ENCODE results near the gene CCNI. TPM values are rescaled to one million over a fixed set of nuclear protein-coding genes. Genes with fewer than 3 reads are reported as not detected.
"Not testable (repeated sequence)": the region's sequence is repeated elsewhere in the genome, so short reads cannot be mapped to it uniquely, and the experiment has no call there.

The CCNI gene
- polyA plus RNA-seq, 1 of the 3 experiments (the other 2 are of a cell fraction): 56.8 TPM

DNA sequence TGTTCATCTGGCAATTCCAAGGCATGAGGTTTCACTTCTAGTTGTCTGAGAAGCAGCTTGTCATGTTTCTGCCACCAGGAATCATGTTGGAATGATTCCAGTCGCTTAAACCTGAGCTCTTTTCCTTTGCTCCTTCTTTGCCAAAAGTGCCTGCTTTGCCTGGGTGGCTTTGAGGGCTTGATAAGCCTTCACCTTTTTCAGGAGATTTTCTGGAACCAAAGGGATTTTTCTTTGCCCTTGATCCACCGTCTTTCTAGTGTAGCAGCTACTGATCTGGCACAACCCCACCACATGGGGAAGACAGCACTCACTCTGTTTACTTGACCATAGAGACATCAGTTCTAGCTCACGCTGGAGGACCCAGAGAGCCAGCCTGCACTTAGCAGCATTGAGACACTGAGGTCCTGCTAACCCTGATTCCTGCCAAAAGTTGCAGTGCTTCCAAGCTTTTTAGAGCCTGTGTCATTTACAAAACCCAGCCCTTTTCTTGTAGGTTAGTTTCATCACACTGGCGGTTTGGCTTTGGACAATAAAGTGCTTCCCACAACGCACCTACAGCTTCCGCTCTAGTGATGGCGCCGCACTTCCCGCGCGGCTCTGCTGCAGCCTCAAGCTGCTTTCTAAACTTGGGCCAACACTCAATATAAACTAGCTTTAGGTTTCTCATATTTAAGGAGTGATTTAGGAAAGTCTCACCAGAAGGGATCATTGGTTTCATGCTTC, 7.3 kb upstream of the CCNI start:
- no peaks in the 10 kb centered on the region for H3K9me3 ChIP-seq
- H3K79me2 ChIP-seq (ENCODE audit: insufficient read depth): peaks cover under 1% of the 10 kb centered on the region; the same call in 1 of the 2 replicates
- H3F3A ChIP-seq (replicated peaks; ENCODE audit: insufficient read depth): no peaks in the 10 kb centered on the region
- ChIA-PET CTCF (interaction anchor here (1.1 to 5.0 kb wide), 6 partner anchors 13 to 350 kb away, joined by 3 to 40 read pairs (median 3); no protein-coding TSS in a partner anchor), POLR2A (no interaction called here)
- H3K4me3 ChIP-seq (ENCODE audit: low read depth in 2 of 2, low read length in 1 of 2): no peak overlapping the region
- H3K4me1 ChIP-seq (ENCODE audit: control insufficient read depth in 1 of 2, insufficient read depth in 2 of 2, low read depth in 1 of 2, low read length in 1 of 2): no peaks in the 10 kb centered on the region; a peak in 1 of 4 replicates
- no peaks in the 10 kb centered on the region for H3K27me3 ChIP-seq (ENCODE audit: insufficient read depth)
- no peak for DNase-seq
- 96% methylated on average over 11 of the region's 11 CpGs for WGBS (ENCODE audit: low lambda C conversion rate)
- TF ChIP-seq, protein P1, sequence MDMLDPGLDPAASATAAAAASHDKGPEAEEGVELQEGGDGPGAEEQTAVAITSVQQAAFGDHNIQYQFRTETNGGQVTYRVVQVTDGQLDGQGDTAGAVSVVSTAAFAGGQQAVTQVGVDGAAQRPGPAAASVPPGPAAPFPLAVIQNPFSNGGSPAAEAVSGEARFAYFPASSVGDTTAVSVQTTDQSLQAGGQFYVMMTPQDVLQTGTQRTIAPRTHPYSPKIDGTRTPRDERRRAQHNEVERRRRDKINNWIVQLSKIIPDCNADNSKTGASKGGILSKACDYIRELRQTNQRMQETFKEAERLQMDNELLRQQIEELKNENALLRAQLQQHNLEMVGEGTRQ (IDR thresholded peaks at IDR 0.05; ENCODE audit: borderline replicate concordance, low read depth, low read length): no peak
- TF ChIP-seq EP300 (IDR thresholded peaks at IDR 0.05; ENCODE audit: borderline replicate concordance in 1 of 2, low read depth in 1 of 2, low read length in 1 of 2) (no peak), GABPA (IDR thresholded peaks at IDR 0.05; ENCODE audit: low read depth) (no peak), RAD21 (IDR thresholded peaks at IDR 0.05; ENCODE audit: low read length) (no peak), NFIC (IDR thresholded peaks at IDR 0.05; ENCODE audit: borderline replicate concordance) (no peak), SMC3 (IDR thresholded peaks at IDR 0.05; ENCODE audit: low read depth, low read length) (no peak), MXI1 (IDR thresholded peaks at IDR 0.05; ENCODE audit: low read depth, low read length) (no peak), FOXJ3 (CRISPR knock-in tag; IDR thresholded peaks at IDR 0.05) (no peak)
- TF ChIP-seq, protein P2, sequence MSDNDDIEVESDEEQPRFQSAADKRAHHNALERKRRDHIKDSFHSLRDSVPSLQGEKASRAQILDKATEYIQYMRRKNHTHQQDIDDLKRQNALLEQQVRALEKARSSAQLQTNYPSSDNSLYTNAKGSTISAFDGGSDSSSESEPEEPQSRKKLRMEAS (IDR thresholded peaks at IDR 0.05; ENCODE audit: low read depth): no peak
- H3K9me2 ChIP-seq: no peaks in the 10 kb centered on the region
- no peak overlapping the region for H2AFZ ChIP-seq (ENCODE audit: low read depth)
- H4K20me1 ChIP-seq (ENCODE audit: insufficient read depth): no peaks in the 10 kb centered on the region
- no peak overlapping the region for H3K9ac ChIP-seq
- H3K27ac ChIP-seq (ENCODE audit: low read depth in 2 of 2, low read length in 1 of 2): no peak overlapping the region
- no peaks in the 10 kb centered on the region for H3K36me3 ChIP-seq (replicated peaks in 1 of 2; ENCODE audit: control insufficient read depth in 1 of 2, insufficient read depth in 2 of 2, low read length in 1 of 2)
- no peak overlapping the region for H3K4me2 ChIP-seq

DNA sequence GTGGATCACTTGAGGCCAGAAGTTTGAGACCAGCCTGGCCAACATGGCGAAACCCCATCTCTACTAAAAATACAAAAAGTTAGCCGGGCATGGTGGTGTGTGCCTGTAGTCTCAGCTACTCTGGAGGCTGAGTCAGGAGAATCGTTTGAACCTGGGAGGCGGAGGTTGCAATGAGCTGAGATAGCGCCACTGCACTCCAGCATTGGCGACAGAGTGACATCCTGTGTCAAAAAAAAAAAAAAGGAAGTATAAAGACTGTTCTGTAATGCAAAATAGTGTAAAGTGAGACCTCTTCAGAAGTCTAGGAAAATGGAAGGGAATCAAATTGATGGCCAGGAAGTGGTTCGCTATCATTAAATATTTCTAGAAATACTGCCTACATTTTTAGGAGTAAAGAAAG, 5.0 kb upstream of the CCNI start:
- H2AFZ ChIP-seq (ENCODE audit: low read depth); H3K9me3 ChIP-seq; POLR2A ChIA-PET; H3K9ac ChIP-seq; DNase-seq; H3K4me3 ChIP-seq (ENCODE audit: low read depth in 2 of 2, low read length in 1 of 2); H3K9me2 ChIP-seq; H3K36me3 ChIP-seq (replicated peaks in 1 of 2; ENCODE audit: control insufficient read depth in 1 of 2, insufficient read depth in 2 of 2, low read length in 1 of 2); H3K27me3 ChIP-seq (ENCODE audit: insufficient read depth); H3K4me2 ChIP-seq; H3K4me1 ChIP-seq (ENCODE audit: control insufficient read depth in 1 of 2, insufficient read depth in 2 of 2, low read depth in 1 of 2, low read length in 1 of 2); H3F3A ChIP-seq (replicated peaks; ENCODE audit: insufficient read depth); H4K20me1 ChIP-seq (ENCODE audit: insufficient read depth); H3K27ac ChIP-seq (ENCODE audit: low read depth in 2 of 2, low read length in 1 of 2): not testable (repeated sequence)
- peaks cover 18% of the 10 kb centered on the region; the same call in 1 of the 2 replicates for H3K79me2 ChIP-seq (ENCODE audit: insufficient read depth)
- CTCF ChIA-PET: interaction anchor here (5.0 kb wide), 1 partner anchor 15 kb away, joined by 40 read pairs; no protein-coding TSS in a partner anchor
- 96% methylated on average over 7 of the region's 7 CpGs for WGBS (ENCODE audit: low lambda C conversion rate)

DNA sequence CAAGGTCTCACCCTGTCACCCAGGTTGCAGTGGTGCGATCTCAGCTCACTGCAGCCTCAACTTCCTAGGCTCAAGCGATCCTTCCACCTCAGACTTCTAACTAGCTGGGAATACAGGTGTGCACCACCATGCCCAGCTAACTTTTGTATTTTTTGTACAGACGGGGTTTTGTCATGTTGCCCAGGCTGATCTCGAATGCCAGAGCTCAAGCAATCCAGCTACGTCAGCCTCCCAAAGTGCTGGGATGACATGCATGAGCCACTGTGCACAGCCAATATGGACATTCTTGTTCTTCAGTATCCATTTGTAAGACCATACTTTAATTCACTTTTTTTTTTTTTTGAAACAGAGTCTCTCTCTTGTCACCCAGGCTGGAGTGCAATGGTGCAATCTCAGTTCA, 3.5 kb upstream of the CCNI start:
- no peak for DNase-seq
- Histone ChIP-seq H3F3A (replicated peaks; ENCODE audit: insufficient read depth) (peaks cover 2% of the 10 kb centered on the region), H3K9me3 (no peaks in the 10 kb centered on the region), H3K9me2 (no peaks in the 10 kb centered on the region), H3K4me2 (no peak overlapping the region), H4K20me1 (ENCODE audit: insufficient read depth) (peaks cover 7% of the 10 kb centered on the region), H3K4me1 (ENCODE audit: control insufficient read depth in 1 of 2, insufficient read depth in 2 of 2, low read depth in 1 of 2, low read length in 1 of 2) (no peaks in the 10 kb centered on the region; a peak in 1 of 4 replicates), H3K27ac (ENCODE audit: low read depth in 2 of 2, low read length in 1 of 2) (no peak overlapping the region), H2AFZ (ENCODE audit: low read depth) (no peak overlapping the region), H3K27me3 (ENCODE audit: insufficient read depth) (no peaks in the 10 kb centered on the region), H3K9ac (no peak overlapping the region), H3K4me3 (ENCODE audit: low read depth in 2 of 2, low read length in 1 of 2) (no peak overlapping the region), H3K36me3 (replicated peaks in 1 of 2; ENCODE audit: control insufficient read depth in 1 of 2, insufficient read depth in 2 of 2, low read length in 1 of 2) (no peaks in the 10 kb centered on the region), H3K79me2 (ENCODE audit: insufficient read depth) (peaks cover 32% of the 10 kb centered on the region)
- ChIA-PET POLR2A (no interaction called here), CTCF (interaction anchor here (0.9 to 5.0 kb wide), 2 partner anchors 17 to 55 kb away, joined by 4 to 40 read pairs (median 18); no protein-coding TSS in a partner anchor)
- WGBS (ENCODE audit: low lambda C conversion rate): 95% methylated on average over 5 of the region's 5 CpGs
- TF ChIP-seq TEAD4 (IDR thresholded peaks at IDR 0.05; ENCODE audit: borderline replicate concordance, insufficient read depth): no peak
- no peak for TF ChIP-seq RAD21 (IDR thresholded peaks at IDR 0.05; ENCODE audit: low read length)
- no peak for TF ChIP-seq RCOR1 (IDR thresholded peaks at IDR 0.05; ENCODE audit: low read length)
- TF ChIP-seq, protein P2 (IDR thresholded peaks at IDR 0.05; ENCODE audit: low read depth): no peak
- no peak for TF ChIP-seq ELF1 (IDR thresholded peaks at IDR 0.05)
- TF ChIP-seq, protein P3, sequence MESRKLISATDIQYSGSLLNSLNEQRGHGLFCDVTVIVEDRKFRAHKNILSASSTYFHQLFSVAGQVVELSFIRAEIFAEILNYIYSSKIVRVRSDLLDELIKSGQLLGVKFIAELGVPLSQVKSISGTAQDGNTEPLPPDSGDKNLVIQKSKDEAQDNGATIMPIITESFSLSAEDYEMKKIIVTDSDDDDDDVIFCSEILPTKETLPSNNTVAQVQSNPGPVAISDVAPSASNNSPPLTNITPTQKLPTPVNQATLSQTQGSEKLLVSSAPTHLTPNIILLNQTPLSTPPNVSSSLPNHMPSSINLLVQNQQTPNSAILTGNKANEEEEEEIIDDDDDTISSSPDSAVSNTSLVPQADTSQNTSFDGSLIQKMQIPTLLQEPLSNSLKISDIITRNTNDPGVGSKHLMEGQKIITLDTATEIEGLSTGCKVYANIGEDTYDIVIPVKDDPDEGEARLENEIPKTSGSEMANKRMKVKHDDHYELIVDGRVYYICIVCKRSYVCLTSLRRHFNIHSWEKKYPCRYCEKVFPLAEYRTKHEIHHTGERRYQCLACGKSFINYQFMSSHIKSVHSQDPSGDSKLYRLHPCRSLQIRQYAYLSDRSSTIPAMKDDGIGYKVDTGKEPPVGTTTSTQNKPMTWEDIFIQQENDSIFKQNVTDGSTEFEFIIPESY (IDR thresholded peaks at IDR 0.05; ENCODE audit: borderline replicate concordance, low read depth): no peak
- TF ChIP-seq JUND (IDR thresholded peaks at IDR 0.05): no peak
- no peak for TF ChIP-seq EP300 (IDR thresholded peaks at IDR 0.05; ENCODE audit: borderline replicate concordance in 1 of 2, low read depth in 1 of 2, low read length in 1 of 2)
- no peak for TF ChIP-seq SIN3A (IDR thresholded peaks at IDR 0.05; ENCODE audit: borderline replicate concordance, low read depth, low read length)
- no peak for TF ChIP-seq RFX5 (IDR thresholded peaks at IDR 0.05; ENCODE audit: low read length)
- TF ChIP-seq, protein P4, sequence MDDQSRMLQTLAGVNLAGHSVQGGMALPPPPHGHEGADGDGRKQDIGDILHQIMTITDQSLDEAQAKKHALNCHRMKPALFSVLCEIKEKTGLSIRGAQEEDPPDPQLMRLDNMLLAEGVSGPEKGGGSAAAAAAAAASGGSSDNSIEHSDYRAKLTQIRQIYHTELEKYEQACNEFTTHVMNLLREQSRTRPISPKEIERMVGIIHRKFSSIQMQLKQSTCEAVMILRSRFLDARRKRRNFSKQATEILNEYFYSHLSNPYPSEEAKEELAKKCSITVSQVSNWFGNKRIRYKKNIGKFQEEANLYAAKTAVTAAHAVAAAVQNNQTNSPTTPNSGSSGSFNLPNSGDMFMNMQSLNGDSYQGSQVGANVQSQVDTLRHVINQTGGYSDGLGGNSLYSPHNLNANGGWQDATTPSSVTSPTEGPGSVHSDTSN (IDR thresholded peaks at IDR 0.05): no peak

Measured in SK-N-SH (cell line).